ENCODE data around the gene TP53I13.

GRCh38 chr17:29549177-29549923 is 19.2 kb upstream of the TP53I13 start:
- TF ChIP-seq CTCF (IDR thresholded peaks at IDR 0.05 in 8 of 11, conservative IDR thresholded peaks at IDR 0.05 in 3 of 11), result no peak
- no peak for TF ChIP-seq POLR2A (IDR thresholded peaks at IDR 0.05)

Measured in spleen (tissue), 7 donors.